Skeletal muscle cell (primary cell): ENCODE results near the gene SOX10.
A peak's percentile ranks its signal among the peaks of the same experiment; 100 is the strongest.
"Not testable (repeated sequence)": the region's sequence is repeated elsewhere in the genome, so short reads cannot be mapped to it uniquely, and the experiment has no call there.

Experiments used
- DNase-seq: peaks from one replicate; pipeline ENCODE4 v3.0.0-alpha.2; 2010; ENCODE audit warnings: low read depth
- H3K4me3 ChIP-seq: 2 replicates; pipeline ENCODE4 v1.5.1; 2011; ENCODE audit warnings: low read depth, mild to moderate bottlenecking, control low read depth, low read length, moderate library complexity

SOX10 gene

DNA sequence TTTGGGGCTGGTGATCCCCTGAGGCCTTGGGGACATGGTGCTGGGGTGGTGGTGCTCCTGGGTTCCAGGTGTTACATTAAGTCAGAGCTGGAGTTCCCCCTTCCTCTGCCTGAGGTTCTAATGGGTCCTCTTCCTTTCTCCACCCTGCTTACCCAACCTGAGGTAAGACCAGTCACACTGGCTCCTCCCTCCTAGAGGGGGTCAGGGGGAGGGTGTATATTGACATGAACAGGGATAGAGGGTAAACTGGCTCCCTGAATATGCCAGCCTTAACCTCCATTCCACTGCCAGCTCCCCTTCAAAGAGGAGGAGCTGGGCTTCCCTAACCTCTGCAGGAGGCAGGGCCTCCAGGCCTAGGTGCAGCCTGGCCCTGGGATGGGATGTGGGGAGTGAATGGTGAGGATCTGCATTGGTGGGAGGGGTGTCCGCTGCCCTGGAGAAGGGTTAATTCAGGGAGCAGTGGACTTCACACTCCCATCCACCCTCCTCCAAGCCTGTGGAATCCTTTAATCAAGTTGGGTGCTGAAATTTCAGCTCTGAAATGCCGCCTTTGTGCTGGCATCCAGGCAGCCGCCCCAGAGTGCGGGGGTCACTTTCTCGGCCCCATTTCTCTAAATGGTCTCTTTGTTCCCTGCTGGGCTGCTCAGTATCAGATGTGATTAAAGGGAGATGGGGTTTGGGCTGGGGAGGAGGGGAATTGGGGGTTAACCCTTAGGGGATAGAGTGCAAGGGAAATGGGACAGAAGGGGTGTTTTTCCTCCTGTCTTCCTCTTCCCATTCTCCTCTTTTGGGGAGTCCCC is 15.7 kb downstream of the SOX10 start:
- no peak for DNase-seq
- no peak overlapping the region for H3K4me3 ChIP-seq

DNA sequence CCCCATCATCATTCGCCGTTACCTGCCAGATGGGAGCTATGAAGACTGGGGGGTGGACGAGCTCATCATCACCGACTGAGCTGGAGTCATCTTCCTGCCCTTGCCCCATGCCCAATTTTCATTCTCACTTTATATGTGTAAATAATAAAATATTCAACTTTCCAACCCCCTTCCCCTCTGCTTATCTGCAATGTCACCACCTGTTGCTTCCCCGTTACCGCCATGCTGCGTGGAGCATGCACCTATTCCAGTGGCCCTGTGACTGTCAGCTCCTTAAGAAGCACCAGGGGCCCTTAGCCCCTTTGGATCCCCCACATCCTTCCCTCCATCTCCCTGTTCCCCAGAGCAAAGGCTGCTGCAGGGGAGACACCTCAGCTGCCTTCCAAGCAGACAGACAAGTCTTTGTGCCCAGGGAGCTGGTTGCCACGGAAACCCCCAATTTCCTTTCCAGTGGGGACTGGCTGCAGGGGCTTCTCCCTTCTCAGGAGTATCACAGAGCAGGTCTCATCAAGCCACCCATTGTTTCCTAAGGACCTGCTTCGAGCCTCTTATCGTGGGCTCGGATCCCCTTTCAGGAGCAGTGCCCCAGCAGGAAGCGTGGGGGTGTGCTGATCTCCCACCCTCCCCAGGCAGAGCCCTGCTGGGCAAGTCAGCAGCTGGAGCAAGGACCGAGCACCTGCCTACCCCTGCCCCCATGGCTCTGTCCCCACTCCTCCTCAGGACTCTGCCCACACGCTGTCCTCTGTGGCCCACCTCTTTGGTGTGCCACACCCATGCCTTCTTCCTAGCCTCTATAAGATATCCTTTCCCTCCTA is 16.5 kb downstream of the SOX10 start:
- H3K4me3 ChIP-seq = no peak overlapping the region

GRCh38 chr22:37967147-37967546 is 17.2 kb downstream of the SOX10 start:
- DNase-seq = no peak
- H3K4me3 ChIP-seq = no peak overlapping the region

More for the DNA sequence above, 16.5 kb downstream of the SOX10 start:
- no peak for DNase-seq

DNA sequence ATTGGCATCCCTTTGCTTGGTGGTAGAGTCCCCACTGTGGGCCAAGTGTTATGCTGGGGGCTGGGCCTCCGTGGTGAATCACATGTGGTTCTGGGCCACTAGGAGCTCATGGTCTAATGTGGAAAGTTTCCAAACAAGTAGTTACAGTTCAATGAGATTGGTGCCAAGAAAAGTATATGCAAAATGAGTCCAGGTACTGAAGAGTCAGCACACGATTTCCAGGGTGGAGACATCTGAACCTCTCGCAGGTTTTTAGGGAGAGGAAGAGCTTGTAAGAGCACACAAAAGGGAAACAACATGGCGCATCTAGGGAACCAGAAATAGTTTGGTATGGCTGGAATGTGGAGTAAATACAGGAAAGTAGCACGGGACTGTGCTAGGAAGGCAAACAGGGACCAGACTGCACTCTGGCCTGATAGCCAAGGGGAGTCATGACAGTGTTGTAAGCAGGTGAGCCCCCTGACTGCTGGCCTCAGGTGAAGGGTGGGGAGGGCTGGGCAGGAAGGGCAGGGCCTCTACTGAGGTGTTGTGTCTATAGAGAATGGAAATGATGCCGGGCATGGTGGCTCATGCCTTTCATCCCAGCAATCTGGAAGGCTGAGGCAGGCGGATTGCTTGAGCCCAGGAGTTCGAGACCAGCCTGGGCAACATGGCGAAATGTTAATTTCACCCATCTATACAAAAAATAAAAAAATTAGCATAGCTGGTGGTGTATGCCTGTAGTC is 18.3 kb downstream of the SOX10 start:
- no peak overlapping the region for H3K4me3 ChIP-seq
- DNase-seq = no peak

GRCh38 chr22:37961062-37961461 is 23.3 kb downstream of the SOX10 start:
- no peak for DNase-seq
- no peak overlapping the region for H3K4me3 ChIP-seq

- no peak overlapping the region for H3K4me3 ChIP-seq
Measured at GRCh38 chr22:37959231-37959825, 25.0 kb downstream of the SOX10 start.

GRCh38 chr22:37957232-37957631 is 27.1 kb downstream of the SOX10 start:
- H3K4me3 ChIP-seq = no peak overlapping the region
- no peak for DNase-seq

More at GRCh38 chr22:37959231-37959825, 25.0 kb downstream of the SOX10 start:
- no peak for DNase-seq

- DNase-seq, H3K4me3 ChIP-seq: not testable (repeated sequence)
Measured at GRCh38 chr22:37955825-37956397, 28.4 kb downstream of the SOX10 start.

DNA sequence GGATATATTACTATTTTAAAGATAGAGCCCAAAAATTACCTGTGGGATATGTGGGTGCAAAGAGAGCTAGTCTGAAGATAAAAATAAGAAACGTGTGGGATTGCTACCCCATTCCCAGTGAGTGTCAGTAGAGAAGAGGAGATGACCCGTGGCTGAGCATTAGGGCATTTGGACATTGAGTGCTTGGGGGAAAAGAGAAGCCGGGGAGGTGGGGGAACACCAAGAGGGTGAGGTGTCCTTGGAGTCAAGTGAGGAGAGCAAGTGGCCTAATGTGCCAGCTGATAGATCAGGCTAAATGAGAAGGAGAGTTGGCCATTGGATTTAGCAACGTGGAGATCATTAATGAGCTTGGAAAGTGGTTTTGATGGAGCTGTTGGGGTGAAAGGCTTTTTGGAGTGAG is 29.7 kb downstream of the SOX10 start:
- H3K4me3 ChIP-seq = peak overlapping the region; percentile 96
- DNase-seq = no peak

GRCh38 chr22:37953437-37954179 is 30.7 kb downstream of the SOX10 start, which contains the start of the genes C22orf23 and POLR2F:
Gene C22orf23, minus strand, starts transcription at chr22:37953601. Its CDS starts 452 bp downstream, at chr22:37953149.
Gene POLR2F, plus strand, starts transcription at chr22:37953699. Its CDS starts 89 bp downstream, at chr22:37953788.
- DNase-seq = peak; percentile 73

DNA sequence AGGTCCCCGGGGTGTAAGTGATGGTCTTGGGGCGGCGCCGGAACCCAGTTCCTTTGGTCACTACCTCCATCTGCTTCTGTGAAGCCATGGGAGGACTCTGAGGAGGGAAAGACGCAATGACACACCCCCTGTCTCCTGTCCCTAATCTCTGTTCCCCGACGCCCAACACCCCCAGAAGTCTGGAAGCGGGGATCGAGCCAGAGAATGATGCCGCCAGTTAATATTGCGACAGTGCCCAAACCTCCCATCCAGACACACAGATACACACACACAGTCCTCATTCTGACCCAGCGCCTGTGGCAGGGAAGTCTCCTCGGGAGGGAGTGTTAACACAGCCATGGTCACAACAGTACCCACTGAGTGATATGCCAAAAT is 31.3 kb downstream of the SOX10 start:
- peak overlapping the region; percentile 96 for H3K4me3 ChIP-seq
- no peak for DNase-seq

More at GRCh38 chr22:37953437-37954179, 30.7 kb downstream of the SOX10 start, which contains the start of the genes C22orf23 and POLR2F:
- peak within 1 kb of the TSS; percentile 96 for H3K4me3 ChIP-seq

- not testable (repeated sequence) for DNase-seq
- H3K4me3 ChIP-seq = peak overlapping the region; percentile 96
Measured at GRCh38 chr22:37952629-37953028, 31.7 kb downstream of the SOX10 start.

- DNase-seq = no peak
- H3K4me3 ChIP-seq = no peak overlapping the region
Measured at GRCh38 chr22:37951305-37951704, 33.0 kb downstream of the SOX10 start.

GRCh38 chr22:37947142-37947795 is 37.1 kb downstream of the SOX10 start:
- not testable (repeated sequence) for DNase-seq, H3K4me3 ChIP-seq

GRCh38 chr22:37944423-37944822 is 39.9 kb downstream of the SOX10 start:
- not testable (repeated sequence) for DNase-seq, H3K4me3 ChIP-seq

DNA sequence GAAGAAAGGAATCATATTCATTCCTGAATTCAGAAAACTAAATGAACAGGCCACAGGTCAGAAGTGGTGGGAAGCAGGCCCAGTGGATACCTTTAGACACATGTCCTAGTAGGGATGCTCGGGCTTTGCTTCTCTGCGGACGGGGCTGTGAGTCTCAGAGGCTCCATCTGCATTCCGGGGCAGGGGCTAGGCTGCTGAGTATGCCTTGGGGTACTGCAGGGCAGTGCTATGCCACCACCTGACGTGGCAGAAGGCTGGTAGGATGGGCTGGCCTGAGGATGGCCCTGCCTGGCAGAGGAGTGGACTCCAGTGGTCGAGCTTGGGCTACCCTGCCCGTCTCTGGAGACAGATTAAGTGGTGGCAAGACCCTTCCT is 40.5 kb downstream of the SOX10 start:
- no peak for DNase-seq
- H3K4me3 ChIP-seq = no peak overlapping the region

GRCh38 chr22:37943136-37943824 is 41.1 kb downstream of the SOX10 start:
- H3K4me3 ChIP-seq = no peak overlapping the region

More at GRCh38 chr22:37943136-37943824, 41.1 kb downstream of the SOX10 start:
- no peak for DNase-seq
